ENCODE results near the gene ADGRG1.
"Not testable (repeated sequence)": the region's sequence is repeated elsewhere in the genome, so short reads cannot be mapped to it uniquely, and the experiment has no call there.

DNA sequence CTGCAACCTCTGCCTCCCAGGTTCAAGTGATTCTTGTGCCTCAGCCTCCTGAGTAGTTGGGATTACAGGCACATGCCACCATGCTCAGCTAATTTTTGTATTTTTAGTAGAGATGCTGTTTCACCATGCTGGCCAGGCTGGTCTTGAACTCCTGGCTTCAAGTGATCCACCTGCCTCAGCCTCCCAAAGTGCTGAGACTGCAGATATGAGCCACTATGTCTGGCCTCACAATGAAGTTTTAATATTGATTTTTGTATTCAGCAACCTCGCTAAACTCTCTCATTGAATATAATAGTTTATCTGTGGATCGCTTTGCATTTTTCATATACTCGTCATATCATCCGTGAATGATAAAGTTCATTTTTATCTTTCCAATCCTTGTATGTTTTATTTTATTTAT, 32.2 kb upstream of the ADGRG1 start:
- not testable (repeated sequence) for TF ChIP-seq REST (IDR thresholded peaks at IDR 0.05; ENCODE audit: low read depth, low read length); CTCF (IDR thresholded peaks at IDR 0.05); RAD21 (IDR thresholded peaks at IDR 0.05; ENCODE audit: low read length)
- TF ChIP-seq, protein P1, sequence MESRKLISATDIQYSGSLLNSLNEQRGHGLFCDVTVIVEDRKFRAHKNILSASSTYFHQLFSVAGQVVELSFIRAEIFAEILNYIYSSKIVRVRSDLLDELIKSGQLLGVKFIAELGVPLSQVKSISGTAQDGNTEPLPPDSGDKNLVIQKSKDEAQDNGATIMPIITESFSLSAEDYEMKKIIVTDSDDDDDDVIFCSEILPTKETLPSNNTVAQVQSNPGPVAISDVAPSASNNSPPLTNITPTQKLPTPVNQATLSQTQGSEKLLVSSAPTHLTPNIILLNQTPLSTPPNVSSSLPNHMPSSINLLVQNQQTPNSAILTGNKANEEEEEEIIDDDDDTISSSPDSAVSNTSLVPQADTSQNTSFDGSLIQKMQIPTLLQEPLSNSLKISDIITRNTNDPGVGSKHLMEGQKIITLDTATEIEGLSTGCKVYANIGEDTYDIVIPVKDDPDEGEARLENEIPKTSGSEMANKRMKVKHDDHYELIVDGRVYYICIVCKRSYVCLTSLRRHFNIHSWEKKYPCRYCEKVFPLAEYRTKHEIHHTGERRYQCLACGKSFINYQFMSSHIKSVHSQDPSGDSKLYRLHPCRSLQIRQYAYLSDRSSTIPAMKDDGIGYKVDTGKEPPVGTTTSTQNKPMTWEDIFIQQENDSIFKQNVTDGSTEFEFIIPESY (IDR thresholded peaks at IDR 0.05; ENCODE audit: borderline replicate concordance, low read depth), result not testable (repeated sequence)
